AG08396 (cell line): ENCODE data around the gene ACMSD.
"Not testable (repeated sequence)": the region's sequence is repeated elsewhere in the genome, so short reads cannot be mapped to it uniquely, and the experiment has no call there.

Source experiments
- DNase-seq: peaks from one replicate; pipeline ENCODE4 v3.0.0; 2012; ENCODE audit warnings: low spot score, mixed read lengths

The ACMSD gene

DNA sequence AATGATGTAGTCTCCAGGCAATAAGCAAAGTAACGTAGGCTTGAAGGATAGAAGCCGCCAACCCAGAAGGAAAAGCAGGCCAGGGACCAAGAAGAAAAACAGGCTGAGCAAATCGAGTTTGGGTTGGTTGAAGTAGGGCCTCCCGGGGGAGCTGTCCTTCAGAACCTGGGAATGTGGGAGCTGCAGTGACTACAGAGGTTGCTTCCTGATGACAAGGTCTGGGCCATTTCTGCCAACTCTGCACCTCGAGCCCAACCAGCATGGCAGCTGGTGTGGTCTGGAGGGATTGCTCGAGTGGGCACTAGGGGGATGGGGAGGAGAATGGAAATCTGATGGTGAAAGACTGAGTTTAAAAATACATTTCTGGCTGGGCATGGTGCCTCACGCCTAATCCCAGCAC lies 14.1 kb downstream of the ACMSD start:
- no peak for DNase-seq

DNA sequence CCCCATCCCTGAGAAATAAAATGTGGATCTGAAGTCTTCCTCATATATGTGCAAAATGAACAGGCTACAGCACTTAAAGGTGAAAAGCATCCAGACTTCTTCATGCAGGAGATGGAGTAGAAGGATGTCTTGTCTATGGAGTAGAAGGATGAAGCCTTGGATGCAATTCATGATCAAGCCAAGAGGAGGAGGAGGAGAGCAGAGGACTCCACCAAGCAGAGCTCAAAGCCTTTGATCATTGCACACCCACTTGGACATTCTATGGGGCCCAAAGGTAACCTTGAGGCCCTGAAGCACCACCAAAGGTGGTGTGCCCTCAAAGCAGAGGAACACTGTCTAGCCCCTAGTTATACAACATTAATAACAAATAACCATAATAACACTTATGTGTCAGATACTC lies 17.3 kb downstream of the ACMSD start:
- DNase-seq, result no peak

DNA sequence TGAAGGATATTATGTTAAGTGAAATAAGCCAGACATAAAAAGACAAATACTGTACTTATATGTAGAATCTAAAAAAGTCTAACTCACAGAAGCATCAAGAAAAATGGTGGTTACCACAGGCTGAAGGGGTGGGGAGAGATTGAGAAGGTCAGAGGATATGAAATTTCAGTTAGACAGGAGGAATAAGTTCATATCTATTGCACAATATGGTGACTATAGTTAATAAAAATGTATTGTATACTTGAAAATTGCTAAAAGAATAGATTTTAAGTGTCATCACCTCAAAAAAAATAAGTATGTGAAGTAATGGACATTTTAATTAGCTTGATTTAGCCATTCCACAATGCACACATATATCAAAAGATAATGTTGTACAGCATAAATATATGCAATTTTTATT lies 19.8 kb downstream of the ACMSD start:
- no peak for DNase-seq

DNA sequence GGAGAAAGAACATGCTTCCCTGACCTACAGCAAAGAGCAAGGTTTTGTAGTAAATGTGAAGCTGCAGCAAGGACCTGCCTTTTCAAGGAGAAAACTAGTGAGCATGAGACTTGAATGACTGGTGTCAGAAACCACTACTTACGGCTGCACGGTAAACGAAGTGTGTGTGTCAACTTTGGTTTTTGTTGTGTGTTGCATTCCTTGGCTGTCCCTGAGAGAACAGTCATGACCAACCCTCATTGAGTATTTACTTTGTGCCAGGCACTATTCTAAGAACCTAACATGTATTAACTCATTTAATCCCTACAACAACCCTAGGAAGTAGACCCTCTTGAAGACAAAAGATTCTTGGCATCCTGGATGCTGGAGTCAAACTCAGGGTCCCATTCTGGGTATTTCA lies 22.8 kb downstream of the ACMSD start:
- no peak for DNase-seq

DNA sequence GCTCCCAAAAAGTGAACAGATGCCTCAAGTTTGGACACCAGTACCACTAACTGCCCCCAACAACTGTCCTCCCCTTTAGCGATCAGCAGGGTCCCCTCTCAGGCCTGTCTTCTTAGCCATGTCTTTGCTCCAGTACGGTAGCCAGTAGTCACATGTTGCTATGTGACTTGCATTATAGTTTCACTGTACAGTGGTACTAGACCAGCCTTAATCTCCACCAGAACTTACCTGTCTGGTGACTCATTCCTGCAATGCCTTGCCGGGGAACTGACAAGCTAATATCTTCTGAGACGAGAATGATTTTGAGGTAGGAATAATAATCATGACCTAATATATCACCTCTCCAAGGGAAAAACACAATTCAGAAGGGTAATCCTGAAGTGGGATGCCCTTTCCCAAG lies 23.7 kb downstream of the ACMSD start:
- DNase-seq, result no peak

DNA sequence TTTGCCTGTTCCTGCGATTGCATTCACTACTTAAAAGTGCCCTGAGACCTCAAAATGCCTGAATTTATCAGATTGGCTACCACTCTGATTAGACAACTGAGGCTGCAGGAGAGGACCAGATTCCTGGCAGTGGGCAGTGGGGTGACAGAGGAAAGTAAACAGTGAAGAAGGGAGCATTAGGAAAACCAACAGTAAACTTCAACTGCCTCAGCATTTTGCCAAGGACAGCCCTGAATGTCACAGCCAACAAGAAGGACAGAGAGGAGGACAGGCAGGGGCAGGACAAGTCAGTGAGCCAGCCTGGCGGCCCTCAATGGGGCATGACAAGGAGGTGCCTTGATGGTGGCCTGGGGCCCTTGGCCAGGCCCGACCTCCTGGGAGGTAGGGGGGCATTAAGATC lies 24.3 kb downstream of the ACMSD start:
- DNase-seq, result no peak

DNA sequence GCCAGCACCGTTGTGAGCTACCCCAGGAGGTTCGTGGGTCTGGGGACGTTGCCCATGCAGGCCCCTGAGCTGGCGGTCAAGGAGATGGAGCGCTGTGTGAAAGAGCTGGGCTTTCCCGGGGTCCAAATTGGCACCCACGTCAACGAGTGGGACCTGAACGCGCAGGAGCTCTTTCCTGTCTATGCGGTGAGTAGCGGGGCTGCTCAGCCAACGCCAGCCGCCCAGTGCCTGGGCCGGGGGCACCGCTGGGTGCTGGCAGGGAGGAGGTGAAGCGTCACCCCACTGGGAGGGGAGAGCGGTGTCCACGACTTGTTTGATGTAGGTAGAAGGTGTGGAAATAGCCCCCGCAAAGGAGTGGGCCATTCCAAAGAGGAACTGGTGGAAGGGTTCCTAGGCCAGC lies 25.0 kb downstream of the ACMSD start:
- DNase-seq, result no peak

DNA sequence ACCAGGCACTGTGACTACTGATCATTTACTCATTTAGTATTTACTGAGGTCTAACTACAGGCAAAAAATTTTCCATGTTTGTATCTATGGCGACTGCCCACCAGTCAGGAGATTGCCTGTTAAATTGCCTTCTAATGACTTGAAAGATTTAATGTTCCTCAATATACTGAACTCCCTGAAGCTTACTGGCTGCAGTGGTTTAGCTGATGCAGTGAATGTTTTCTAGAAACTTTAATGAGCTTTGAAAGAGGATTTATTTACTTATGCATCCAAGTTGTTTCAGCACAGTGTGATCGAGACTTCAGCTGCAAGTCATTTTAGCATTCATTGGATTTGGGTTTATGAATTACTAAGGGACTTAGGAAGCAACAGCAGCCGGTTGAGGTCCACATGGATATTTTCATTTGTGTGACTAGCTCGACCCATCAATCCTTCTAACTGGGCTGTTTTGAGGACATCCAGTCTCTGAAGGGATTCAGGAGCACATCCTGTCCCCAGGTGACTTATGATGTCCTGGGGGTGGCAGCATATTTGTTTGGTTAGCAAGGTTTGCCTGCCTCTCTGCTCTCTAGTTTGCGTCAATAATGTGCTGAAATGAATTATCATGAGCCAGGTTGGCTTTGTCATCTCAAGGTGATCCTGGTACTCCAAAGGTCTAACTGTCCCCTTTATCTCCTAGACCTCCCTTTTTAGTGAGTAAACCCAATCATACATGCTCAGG lies 26.8 kb downstream of the ACMSD start:
- no peak for DNase-seq

DNA sequence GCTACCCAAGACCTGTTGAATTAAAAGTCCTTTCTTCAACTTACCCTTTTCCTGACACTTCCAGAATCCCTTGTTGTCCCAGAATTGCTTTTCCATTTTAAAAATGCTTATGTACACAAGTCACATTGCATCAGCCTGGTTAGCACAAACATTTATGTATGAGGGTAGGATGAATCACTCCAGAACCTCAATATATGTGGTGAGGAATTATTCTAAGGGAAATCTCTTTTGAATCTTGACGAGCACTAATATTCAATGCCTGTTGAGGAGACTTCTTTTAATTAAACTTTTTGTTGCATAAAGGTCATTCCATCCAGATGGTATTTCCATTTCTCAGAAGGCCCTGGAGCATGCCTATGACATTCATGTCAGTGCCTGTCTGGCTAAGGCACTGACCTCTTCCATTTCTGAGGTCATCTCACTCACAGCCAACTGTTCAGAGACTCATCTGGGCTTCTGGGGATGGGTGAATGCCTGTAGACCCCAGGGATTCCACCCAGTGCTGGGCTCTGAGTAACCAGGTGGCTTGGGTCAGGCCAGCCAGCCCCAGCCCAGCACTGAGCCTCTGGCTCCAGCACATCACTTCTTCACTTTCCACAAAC lies 28.2 kb downstream of the ACMSD start:
- DNase-seq, result peak; percentile 57

DNA sequence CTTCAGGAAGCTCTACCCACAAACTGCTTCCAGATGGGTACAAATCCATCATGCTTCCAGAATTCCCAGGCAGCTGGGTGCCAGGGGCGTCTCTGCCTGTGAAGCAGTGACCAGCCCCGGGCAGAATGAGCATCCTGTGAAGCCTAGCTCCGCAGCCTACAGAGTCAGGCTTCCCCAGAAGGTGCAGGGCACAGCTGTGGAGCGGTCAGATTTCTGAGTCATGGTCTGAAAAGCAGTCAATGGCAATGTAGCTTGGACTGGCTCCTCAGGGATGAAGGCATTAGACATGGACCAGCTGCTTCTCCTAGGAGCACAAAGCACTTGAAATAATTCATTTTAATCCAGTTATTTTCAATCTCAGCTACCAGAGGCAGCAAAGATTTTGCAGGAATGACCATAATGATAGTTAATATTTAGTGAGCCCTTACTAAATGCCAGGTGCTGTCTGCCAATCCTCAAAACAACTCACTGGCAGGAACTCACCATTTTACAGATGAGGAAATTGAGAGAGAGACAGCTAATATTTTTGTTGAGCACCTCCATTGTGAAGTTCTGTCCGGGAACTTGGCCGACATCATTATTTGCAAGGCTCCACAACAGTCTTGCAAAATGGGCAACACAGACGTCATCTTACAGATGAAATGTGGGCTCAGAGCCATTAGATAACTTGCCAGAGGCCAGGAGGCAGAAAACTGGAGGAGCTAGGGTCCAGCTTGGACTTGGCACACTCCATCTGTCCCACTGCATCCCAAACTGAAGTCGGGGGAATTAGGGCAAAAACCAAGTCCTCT lies 31.7 kb downstream of the ACMSD start:
- peak; percentile 35 for DNase-seq

DNA sequence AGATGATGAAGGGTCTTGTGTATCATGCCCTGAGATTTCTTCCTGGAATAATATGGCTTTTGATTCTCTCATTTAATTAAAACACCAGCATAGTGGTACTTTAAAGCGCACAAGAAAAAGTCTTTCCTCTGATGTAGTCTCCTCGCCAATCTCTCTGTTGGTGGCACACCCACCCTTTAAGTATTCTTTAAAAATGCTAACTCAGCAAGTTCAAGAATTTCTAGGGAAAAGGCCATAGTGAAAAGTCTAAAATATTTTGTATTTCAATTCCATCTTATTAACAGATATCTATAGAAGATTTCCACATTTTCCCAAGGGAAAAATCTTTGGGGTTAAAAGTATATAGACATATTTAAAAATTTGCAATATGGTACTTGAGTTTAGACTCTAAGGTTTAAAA lies 34.7 kb downstream of the ACMSD start:
- no peak for DNase-seq

DNA sequence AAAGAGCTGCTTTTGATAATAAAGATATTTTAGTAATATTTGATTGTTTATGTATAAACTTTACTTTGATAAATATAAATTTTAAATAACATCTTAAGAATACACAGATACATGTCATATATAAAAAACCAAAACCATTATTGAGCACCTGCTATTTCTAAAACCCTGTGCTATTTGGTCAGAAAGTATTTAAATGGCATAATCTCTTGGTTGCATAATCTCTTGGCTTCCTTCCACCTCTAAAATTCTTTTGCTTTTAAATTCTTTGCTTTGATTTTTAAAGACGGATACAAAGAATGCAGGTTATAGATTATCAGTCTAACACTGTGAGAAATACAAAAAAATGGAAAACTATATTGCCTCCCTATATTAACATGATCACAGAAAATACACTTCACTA lies 36.9 kb downstream of the ACMSD start:
- DNase-seq, result no peak

DNA sequence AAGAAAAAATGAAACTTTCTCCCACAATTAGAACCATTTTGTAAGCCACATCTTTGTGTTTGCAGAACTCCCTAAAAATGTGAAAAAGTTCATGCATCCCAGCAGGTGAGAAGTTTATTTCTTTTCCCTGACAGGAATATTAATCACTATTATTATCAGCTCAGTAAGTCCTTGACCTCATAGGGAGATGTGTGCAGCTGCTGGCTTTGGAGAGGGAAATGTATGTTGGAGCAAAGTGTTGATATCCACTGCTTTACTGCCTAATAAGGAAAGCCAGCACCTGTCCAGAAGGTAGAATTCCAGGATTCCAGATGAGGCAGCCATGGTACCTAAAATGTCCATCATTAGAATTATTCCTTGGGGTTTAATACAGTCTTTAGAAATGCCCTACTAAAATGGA lies 44.4 kb downstream of the ACMSD start:
- no peak for DNase-seq

DNA sequence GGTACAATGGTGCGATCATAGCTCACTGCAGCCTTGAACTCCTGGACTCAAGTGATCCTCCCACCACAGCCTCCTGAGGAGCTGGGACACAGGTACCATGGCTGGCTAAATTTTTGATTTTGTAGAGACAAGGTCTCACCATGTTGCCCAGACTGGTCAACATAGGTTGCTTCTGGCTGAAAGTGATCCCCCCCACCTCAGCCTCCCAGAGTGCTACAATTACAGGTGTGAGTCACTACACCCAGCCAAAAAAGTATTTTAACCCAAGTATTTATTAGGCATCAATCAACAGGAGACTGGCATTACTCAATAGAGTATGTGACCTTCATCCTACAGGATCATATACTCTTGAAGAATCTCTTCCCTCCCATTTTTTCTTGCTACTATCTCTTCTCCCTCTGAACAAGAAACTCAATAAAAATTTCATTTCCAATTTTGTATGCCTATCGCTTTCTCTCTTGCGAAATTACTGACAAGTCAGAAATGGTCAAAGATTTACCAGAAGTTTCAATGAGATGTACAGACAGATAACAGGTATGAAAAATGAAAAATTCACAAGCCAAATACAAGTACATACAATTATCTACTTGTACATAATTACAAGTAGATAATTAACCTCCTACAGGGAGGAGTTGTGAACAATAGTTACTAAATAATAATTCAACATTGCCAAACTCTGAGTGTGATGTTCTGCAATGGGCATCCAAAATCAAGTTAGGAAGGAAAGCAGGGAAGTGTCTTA lies 45.3 kb downstream of the ACMSD start:
- no peak for DNase-seq

DNA sequence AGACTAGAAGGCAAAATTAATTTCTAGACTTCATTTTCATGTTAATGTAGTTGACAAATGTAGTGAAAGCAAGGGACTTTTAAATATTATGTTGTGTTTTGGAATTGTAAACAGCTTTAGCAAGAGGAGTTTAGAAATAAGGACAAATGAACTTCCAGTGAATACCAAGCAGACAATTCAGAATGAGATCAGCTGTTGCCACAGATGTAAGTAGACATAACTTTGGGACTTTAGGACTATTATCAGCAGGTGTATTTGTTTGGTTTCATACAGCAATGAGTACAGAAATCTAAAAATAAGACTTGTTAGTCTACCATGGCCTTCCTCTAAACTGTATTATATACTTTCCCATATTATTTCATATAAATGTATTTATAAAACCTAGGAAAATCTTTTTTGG lies 46.0 kb downstream of the ACMSD start:
- no peak for DNase-seq

DNA sequence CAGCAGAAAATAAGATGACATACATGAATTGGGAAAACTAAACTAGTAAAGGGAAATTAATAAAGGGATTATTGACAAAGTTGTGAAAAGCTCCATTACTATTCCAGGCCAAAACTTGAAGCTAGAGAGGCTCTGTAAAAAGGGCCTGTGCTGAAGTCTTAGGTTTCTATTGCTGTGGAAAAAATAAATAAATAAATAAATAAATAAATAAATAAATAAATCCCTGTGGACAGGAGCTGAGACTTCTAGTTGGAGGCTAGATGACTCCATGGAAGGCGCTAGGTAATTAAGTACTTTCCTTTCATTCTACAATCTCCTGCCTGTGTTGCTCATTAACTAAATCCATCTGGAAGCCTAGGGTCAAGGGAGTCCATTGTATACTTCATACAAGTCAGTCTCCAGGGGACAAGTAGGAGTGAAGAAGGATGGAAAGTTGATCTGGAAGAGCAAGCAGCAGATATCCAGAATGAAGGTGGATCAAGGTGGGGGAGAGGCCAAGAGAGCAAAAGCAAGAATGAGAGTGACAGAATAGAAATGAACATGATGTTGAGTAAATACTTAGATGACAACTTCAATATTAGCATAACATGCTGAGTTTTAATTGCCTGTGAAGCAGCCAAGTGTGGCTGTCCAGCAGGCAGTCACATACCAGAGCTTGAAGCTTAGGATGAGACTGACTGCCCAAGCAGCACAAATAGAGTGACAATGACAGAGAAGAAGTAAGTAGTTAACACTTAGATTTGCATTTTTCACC lies 54.0 kb downstream of the ACMSD start:
- DNase-seq, result no peak

DNA sequence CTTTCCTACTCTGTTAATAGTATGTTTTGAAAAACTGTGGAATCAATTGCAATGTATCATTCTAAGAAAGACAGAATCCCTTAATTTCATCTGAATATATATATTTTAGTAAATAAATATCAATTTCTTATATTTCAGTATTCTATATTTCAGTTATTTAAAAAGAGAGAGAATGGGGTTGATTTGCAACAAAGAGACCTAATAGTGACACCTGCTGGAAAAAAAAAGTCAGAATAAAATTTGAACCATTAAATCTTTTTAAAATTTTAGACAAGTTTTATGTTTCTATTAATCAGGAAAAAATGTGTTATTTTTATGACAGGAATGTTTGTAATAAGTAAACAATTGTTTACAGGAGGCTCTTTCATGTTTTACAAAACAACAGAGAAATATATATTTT lies 59.5 kb downstream of the ACMSD start:
- no peak for DNase-seq

DNA sequence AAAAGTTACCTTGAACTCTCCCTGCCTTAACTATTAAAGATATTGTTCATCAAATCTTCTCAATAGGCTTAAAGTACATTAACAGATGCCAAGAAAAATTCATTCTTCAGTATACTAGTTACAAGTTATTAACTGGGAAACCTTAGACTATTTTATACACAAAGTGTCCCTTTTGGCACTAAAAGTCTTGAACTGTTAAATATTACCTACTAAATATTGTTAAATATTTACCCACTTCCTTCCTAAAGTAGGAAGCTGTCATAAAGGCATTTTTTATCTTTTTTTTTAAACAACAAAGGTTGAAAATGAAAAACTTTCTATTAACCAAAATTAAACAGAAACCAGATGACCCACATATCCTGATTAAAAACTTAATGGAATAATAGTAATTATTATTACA lies 60.8 kb downstream of the ACMSD start:
- DNase-seq, result no peak

DNA sequence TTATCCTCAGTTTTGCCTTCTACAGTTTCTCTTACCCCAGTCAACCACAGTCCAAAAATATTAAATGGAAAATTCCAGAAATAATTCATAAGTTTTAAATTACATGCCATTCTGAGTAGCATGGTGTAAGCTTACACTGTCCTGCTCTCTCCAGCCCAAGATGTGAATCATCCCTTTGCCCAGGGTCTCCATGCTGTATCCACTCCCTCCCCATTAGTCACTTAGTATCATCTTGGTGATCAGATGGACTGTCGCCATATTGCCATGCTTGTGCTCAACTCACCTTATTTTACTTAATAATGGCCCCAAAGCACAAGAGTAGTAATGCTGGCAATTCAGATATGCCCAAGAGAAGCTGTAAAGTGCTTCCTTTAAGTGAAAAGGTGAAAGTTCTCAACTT lies 61.7 kb downstream of the ACMSD start:
- DNase-seq, result no peak

DNA sequence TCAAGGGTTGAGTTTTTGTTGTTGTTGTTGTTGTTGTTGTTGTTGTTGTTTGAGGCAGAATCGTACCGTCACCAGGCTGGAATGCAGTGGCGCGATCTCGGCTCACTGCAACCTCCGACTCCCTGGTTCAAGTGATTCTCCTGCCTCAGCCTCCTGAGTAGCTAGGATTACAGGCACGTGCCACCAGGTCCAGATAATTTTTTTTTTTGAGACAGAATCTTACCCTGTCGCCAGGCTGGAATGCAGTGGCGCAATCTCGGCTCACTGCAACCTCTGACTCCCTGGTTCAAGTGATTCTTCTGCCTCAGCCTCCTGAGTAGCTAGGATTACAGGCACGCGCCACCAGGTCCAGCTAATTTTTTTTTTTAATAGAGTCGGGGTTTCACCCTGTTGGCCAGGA lies 65.3 kb downstream of the ACMSD start:
- not testable (repeated sequence) for DNase-seq

DNA sequence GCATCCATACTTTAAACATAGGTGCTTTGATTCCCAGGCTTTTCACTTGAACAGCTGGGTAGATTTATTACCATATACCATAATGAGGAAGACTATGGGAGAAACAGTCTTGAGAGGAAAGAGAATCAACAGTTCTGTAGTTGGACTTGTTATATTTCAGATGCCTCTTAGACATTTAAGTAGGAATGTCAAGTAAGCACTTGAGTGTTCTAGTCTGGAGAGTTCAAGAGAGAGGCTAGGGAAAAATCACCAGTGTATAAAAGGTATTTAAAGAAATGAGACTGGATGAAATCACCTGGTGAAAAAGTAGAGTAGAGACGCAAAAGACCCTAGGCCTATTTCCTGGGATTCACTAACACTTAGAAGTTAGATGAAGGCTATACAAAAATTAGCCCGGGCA lies 66.8 kb downstream of the ACMSD start:
- DNase-seq, result no peak

DNA sequence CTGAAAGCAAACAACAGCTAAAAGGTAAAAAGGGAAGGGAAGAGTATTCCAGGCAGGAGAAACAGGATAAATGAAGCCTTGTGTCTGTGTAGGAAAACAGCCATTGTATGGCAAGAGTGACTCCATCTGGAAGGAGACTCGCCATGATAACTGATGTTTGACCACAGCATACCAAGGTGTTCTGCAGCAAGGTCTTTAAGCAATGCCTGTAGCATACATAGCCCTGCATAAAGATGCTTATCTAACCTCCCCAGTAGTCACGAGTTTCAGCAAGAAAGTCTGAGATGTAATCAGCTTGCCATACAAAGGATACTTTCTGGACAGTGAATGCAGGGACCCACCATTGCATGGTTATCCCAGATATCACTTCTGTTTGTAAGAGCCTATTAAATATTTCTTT lies 68.3 kb downstream of the ACMSD start:
- DNase-seq, result no peak
